Activated naive CD8-positive, alpha-beta T cell treated with anti-CD3 and anti-CD28 coated beads, Interleukin-2, amount 10 ng/mL, durations not matched to agents 7 days and 5 days (primary cell): Measurements from ENCODE around the gene COX5B. TPM values are rescaled to one million over a fixed set of nuclear protein-coding genes. Genes with fewer than 3 reads are reported as not detected.
A peak's percentile ranks its signal among the peaks of the same experiment; 100 is the strongest.
"Not testable (repeated sequence)": the region's sequence is repeated elsewhere in the genome, so short reads cannot be mapped to it uniquely, and the experiment has no call there.

ENCODE experiments used
- ATAC-seq: fragments of 150-1000 bp; cut with Tn5 transposase; one replicate; pipeline ENCODE4 v1.10.0; 2021; ENCODE audit warnings: low read depth, moderate library complexity
- POLR2A ChIA-PET: fragments of 350-600 bp; sonication (Branson Sonifier 250); formaldehyde crosslinking; loops from one replicate; lab custom pipeline; 2021; ENCODE audit warnings: antibody characterized with exemption; lab: Charles Lee
- DNase-seq: peaks from one replicate; pipeline ENCODE4 v3.0.0; 2021
- H3K27ac Mint-ChIP-seq: one replicate; pipeline ENCODE4 v1.8.0; 2022; ENCODE audit warnings: mild to moderate bottlenecking, mixed read lengths
- H3K27me3 Mint-ChIP-seq: one replicate; pipeline ENCODE4 v1.8.0; 2022; ENCODE audit warnings: mild to moderate bottlenecking, moderate library complexity, mixed read lengths
- H3K36me3 Mint-ChIP-seq: one replicate; pipeline ENCODE4 v1.8.0; 2021; ENCODE audit warnings: mild to moderate bottlenecking, mixed read lengths
- H3K4me1 Mint-ChIP-seq: one replicate; pipeline ENCODE4 v1.8.0; 2021; ENCODE audit warnings: mixed read lengths
- H3K4me3 Mint-ChIP-seq: one replicate; pipeline ENCODE4 v1.8.0; 2022; ENCODE audit warnings: mild to moderate bottlenecking, moderate library complexity, mixed read lengths
- H3K9me3 Mint-ChIP-seq: one replicate; pipeline ENCODE4 v1.8.0; 2021; ENCODE audit warnings: mixed read lengths
- total RNA-seq, 2 experiments: library from RNA; stranded (reverse); gene quantifications; one replicate each; pipeline ENCODE4 v1.2.3, GENCODE V29; 2021

Gene COX5B
- total RNA-seq, 2 experiments from 2014 or later: 190 to 192 TPM

DNA sequence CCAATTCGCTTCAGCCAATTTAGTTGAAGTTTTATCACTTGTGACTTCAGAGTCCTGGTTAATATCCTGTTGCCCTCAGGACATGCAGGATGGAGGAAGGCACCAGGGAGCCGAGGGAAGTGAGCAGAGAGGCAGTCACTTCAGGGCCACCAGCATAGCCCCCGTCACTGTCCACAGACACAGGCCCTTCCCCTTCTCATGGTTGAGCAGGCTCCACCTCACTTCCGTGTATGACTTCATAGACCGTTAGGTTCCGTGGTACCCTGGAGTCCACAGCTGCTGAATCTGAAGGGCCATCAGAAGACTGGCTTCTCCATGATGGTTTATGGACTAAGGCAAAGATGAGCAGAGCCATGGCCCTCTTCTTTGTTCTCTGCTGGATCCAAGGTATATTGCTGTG is 23.6 kb downstream of the COX5B start, which contains the start of gene C2orf92:
Gene C2orf92 (plus strand): TSS at position 266 of the 400 bp plus-strand sequence. CDS start 76 bp downstream, at position 342.
- H3K4me3 Mint-ChIP-seq: no peak within 1 kb of the TSS
- no peak within 1 kb of the TSS for H3K27ac Mint-ChIP-seq
- H3K27me3 Mint-ChIP-seq: no peaks in the 10 kb centered on the region
- no peaks in the 10 kb centered on the region for H3K9me3 Mint-ChIP-seq
- no peaks in the 10 kb centered on the region for H3K36me3 Mint-ChIP-seq
- H3K4me1 Mint-ChIP-seq: peaks cover 19% of the 10 kb centered on the region
- ATAC-seq (no peak), DNase-seq (no peak)
- POLR2A ChIA-PET: no interaction called here

DNA sequence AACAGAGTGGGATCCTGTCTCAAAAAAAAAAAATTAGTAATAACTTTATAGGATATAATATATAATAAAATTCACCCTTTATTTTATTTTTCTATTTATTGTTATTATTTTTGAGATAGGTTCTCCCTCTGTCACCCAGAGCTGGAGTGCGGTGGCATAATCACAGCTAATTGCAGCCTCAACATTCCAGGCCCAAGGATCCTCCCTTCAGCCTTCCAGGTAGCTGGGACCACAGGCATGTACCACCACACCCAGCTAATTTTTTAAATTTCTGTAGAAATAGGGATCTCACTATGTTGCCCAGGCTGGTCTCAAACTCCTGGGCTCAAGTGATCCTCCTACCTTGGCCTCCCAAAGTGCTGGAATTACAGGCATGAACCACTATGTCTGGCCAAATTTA is 24.6 kb downstream of the COX5B start:
- H3K27ac Mint-ChIP-seq: no peak overlapping the region

DNA sequence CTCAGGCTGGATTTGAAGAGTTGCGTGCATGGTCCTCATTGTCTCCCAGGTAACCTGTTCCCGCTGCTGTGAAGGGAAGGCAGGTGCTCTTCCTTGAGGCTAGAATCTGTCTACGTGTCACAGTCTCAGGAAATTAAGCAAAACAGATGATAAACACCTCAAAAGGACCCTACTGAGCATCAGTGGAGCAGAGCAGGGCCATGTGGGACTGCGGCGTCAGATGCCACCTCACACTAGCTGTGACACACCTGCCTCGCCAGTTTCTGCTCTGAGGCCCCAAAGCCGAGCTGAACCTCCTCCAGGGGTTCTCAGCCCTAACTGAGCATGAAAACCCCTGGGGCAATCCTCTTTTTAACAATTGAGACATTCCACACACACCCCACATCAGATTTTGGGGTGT is 25.7 kb downstream of the COX5B start:
- peaks cover 21% of the 10 kb centered on the region for H3K4me1 Mint-ChIP-seq
- H3K36me3 Mint-ChIP-seq: no peaks in the 10 kb centered on the region
- H3K27me3 Mint-ChIP-seq: no peaks in the 10 kb centered on the region
- H3K4me3 Mint-ChIP-seq: no peak overlapping the region
- no peak overlapping the region for H3K27ac Mint-ChIP-seq
- no peaks in the 10 kb centered on the region for H3K9me3 Mint-ChIP-seq
- POLR2A ChIA-PET: no interaction called here
- DNase-seq (no peak), ATAC-seq (no peak)

More for the DNA sequence above, 24.6 kb downstream of the COX5B start:
- Mint-ChIP-seq H3K4me1 (peaks cover 18% of the 10 kb centered on the region), H3K27me3 (no peaks in the 10 kb centered on the region), H3K4me3 (no peak overlapping the region), H3K36me3 (no peaks in the 10 kb centered on the region), H3K9me3 (no peaks in the 10 kb centered on the region)
- ATAC-seq (no peak), DNase-seq (no peak)
- POLR2A ChIA-PET: no interaction called here

DNA sequence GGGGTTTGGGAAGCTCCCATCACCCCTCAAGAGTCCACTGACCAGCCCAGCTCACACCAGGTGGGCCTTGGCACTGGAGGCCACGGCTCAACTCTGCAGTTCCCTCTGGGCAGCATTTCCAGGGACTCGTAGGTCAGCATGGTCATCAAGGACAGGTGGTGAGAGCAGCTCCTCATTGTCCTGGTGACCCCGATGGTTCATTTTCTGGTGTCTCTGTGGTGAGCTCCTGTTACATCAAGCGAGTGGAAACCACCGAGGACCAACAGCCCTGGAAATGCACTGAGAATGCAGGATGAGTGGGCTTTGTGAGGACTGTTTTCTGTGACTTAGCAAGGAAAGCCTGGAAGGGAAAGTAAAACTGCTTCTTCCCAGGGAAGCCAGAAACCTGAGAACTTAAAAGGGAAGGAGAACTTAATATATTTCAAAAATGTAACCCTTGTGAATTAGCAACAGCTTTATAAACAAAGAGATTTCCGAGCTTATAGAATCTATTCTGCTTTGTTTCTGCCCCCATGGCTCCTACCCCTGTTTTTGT is 26.8 kb downstream of the COX5B start:
- H3K27me3 Mint-ChIP-seq, H3K27ac Mint-ChIP-seq, H3K36me3 Mint-ChIP-seq, H3K9me3 Mint-ChIP-seq, ATAC-seq, H3K4me3 Mint-ChIP-seq, DNase-seq: not testable (repeated sequence)
- peaks cover 26% of the 10 kb centered on the region for H3K4me1 Mint-ChIP-seq
- POLR2A ChIA-PET: interaction anchor here (1.4 to 1.8 kb wide), 3 partner anchors 8 to 27 kb away, joined by 3 to 9 read pairs (median 3); partner anchors contain the start of genes ACTR1B and COX5B

DNA sequence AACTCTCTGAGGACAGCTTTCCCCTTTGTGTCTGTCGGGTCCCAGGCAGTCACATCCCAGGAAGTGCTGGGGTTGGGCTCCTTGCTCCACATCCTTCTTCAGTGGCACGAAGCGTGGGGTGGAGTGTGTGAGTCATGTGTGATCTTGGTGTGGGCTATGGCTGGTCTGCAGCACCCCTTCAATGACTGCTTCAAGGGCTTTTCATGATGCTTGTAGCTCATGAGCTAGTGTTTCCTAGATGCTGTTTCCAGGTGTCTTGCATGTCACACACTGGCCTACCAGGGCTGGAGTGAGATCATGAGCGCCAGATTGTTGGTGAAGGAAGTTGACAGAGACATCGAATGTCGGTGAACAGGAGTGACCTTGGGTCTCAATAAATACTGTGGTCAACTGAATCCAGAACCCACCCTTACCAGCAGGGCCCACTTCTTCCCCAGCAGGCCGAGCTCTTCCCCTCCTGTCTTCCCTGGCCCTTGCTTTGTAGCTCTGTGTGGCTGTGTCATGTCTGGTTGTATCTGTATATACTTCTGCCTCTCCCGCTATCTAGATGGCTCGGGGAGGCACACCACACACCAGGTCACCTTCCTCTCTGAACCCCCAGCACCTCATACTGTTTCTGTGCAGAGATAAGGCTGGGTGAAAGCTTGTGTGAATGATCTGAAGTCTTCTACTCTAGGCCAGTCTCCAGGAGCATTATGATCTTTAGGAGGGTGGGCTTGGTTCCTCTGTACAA is 27.5 kb downstream of the COX5B start:
- Mint-ChIP-seq H3K27me3 (no peaks in the 10 kb centered on the region), H3K36me3 (no peaks in the 10 kb centered on the region), H3K27ac (peak overlapping the region; percentile 43), H3K4me1 (peaks cover 26% of the 10 kb centered on the region), H3K9me3 (no peaks in the 10 kb centered on the region), H3K4me3 (no peak overlapping the region)
- no peak for DNase-seq
- POLR2A ChIA-PET: interaction anchor here (1.4 to 1.8 kb wide), 3 partner anchors 9 to 28 kb away, joined by 3 to 9 read pairs (median 3); partner anchors contain the start of genes ACTR1B and COX5B
- ATAC-seq: peak; percentile 44

DNA sequence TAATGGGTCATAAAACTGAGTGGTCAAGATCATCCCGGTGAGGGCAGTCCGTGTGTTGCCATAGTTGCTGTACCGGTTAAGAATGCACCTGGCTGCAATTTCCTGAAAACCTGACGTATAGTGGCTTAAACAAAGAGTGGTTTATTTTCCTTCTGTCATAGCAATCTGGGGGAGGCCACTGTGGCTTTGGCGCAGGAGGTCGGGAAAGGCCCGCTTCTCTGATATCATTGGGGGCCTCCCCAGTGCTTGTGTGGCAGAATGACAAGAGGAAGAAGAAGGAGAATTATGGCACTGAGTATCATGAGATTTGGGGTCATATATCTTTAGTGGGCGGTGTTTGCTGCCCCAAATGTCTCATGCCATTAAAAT is 28.0 kb downstream of the COX5B start:
- POLR2A ChIA-PET: interaction anchor here (1.4 to 1.8 kb wide), 3 partner anchors 10 to 28 kb away, joined by 3 to 9 read pairs (median 3); partner anchors contain the start of genes ACTR1B and COX5B
- H3K27ac Mint-ChIP-seq: peak overlapping the region; percentile 43
- peaks cover 26% of the 10 kb centered on the region for H3K4me1 Mint-ChIP-seq
- H3K9me3 Mint-ChIP-seq: no peaks in the 10 kb centered on the region
- no peaks in the 10 kb centered on the region for H3K27me3 Mint-ChIP-seq
- ATAC-seq (peak; percentile 8), DNase-seq (no peak)
- H3K36me3 Mint-ChIP-seq: no peaks in the 10 kb centered on the region
- H3K4me3 Mint-ChIP-seq: no peak overlapping the region

DNA sequence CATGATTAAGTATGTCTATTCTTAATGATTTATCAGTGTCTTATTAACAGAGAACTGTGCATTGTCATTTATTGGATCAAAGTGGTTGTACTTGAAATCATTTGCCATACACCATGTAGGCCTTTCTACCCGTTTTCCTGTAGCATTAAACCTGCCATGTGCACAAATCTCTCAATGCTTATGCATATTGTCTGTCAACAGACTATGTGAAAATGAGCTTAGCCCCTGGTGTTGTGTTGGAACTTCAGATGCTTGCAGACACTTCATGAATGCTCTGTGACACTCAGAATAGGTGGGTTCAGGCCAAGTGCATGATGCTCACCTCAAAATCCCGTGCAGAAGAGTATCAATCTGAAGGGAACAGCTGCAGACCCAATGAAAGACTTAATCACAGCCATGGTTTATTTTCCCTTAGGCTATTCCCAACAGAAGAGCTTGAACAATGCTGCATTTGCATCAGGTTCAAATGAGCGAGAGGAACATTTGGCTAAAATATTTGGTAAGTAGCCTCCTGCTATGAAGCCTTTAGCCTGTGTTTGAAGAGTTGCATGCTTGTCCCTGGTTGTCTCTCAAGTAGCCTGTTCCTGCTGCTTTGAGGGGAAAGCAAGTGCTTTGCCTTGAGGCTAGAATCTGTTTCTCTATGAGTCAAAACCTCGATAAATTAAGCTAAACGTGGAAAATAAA is 29.7 kb downstream of the COX5B start:
- Mint-ChIP-seq H3K27me3 (peaks cover 7% of the 10 kb centered on the region), H3K4me3 (no peak overlapping the region), H3K27ac (no peak overlapping the region), H3K4me1 (peaks cover 26% of the 10 kb centered on the region), H3K36me3 (no peaks in the 10 kb centered on the region), H3K9me3 (no peaks in the 10 kb centered on the region)
- ATAC-seq: no peak
- DNase-seq: no peak
- POLR2A ChIA-PET: no interaction called here

DNA sequence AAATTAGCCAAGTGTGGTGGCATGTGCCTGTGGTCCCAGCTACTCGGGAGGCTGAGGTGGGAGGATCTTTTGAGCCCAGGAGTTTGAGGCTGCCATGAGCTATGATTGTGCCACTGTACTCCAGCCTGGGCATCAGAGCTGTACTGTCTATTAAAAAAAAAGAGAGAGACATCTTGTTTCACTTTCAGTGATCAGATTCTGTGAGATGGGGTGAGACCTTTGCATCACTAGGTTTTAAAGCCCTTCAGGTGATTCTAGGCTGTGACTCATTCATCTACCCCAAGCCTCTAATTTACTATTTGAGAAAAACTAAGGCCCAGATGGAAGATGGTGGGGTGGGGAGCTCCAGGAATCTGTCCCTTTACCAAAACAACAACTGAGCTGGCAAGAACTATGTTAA is 30.8 kb downstream of the COX5B start:
- H3K9me3 Mint-ChIP-seq: no peaks in the 10 kb centered on the region
- DNase-seq (no peak), ATAC-seq (peak; percentile 61)
- H3K36me3 Mint-ChIP-seq: no peaks in the 10 kb centered on the region
- peaks cover 8% of the 10 kb centered on the region for H3K27me3 Mint-ChIP-seq
- POLR2A ChIA-PET: no interaction called here
- H3K4me1 Mint-ChIP-seq: peaks cover 26% of the 10 kb centered on the region
- H3K27ac Mint-ChIP-seq: no peak overlapping the region
- no peak overlapping the region for H3K4me3 Mint-ChIP-seq

DNA sequence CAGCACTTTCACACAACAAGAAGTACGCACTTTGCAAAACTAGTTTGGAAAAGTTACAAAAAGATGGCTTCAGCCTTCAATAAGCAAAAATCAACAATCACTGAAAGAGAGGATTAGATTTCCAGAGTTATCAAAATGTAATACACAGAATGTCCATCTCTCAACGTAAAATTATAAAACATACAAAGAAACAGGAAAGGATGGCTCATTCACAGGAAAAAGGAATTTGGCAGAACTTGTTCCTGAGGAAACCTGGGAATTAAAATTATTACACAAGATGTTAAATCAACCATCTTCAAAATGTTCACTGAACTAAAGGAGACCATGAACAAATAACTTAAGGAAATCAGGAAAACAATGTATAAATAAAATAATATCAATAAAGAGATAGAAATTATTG is 31.6 kb downstream of the COX5B start:
- Mint-ChIP-seq H3K9me3 (no peaks in the 10 kb centered on the region), H3K27ac (no peak overlapping the region), H3K4me1 (peaks cover 28% of the 10 kb centered on the region), H3K36me3 (no peaks in the 10 kb centered on the region), H3K27me3 (peaks cover 8% of the 10 kb centered on the region), H3K4me3 (no peak overlapping the region)
- no peak for DNase-seq
- ATAC-seq: no peak
- POLR2A ChIA-PET: no interaction called here

DNA sequence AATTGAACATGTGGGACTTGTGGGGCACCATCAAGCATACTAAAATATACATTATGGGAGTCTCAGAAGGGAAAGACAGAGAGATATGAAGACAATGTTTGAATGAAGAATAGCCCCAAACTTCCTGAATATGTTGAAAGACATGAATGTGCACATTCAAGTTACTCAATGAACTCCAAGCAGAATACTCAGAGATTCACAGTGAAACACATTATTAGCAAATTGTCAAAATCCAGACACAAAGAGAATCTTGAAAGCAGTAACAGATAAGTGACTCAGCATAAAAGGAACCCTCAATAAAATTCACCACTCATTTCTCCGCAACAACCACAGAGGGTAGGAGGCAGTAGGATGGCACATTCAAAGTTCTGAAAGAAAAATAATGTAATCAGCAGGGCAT is 32.4 kb downstream of the COX5B start:
- no peak overlapping the region for H3K4me3 Mint-ChIP-seq
- H3K36me3 Mint-ChIP-seq: no peaks in the 10 kb centered on the region
- POLR2A ChIA-PET: interaction anchor here (0.7 kb wide), 1 partner anchor 16 kb away, joined by 4 read pairs; no protein-coding TSS in a partner anchor
- H3K9me3 Mint-ChIP-seq: no peaks in the 10 kb centered on the region
- ATAC-seq (no peak), DNase-seq (no peak)
- H3K4me1 Mint-ChIP-seq: peaks cover 23% of the 10 kb centered on the region
- peaks cover 8% of the 10 kb centered on the region for H3K27me3 Mint-ChIP-seq
- no peak overlapping the region for H3K27ac Mint-ChIP-seq

DNA sequence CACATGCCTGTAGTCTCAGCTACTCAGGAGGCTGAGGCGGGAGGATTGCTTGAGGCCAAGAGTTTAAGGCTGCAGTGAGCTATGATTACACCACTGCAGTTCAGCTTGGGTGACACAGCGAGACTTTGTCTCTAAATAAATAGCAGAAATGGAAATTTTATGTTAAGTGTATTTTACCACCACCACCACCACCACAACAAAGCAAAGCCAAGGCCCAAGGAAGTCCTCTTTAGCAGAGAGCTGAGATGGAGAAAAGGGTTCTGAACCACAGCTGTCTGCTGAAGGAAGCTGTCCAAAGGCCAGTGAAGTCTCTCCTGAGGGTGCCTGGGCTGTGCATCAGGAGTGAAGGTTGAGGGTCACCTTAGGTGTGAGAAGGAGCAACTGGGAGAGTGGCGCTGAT is 41.4 kb downstream of the COX5B start:
- not testable (repeated sequence) for H3K36me3 Mint-ChIP-seq, H3K27me3 Mint-ChIP-seq, H3K4me3 Mint-ChIP-seq, DNase-seq, H3K9me3 Mint-ChIP-seq
- POLR2A ChIA-PET: interaction anchor here (1.8 kb wide), 1 partner anchor 24 kb away, joined by 6 read pairs; no protein-coding TSS in a partner anchor
- Mint-ChIP-seq H3K27ac (peak overlapping the region; percentile 45), H3K4me1 (peaks cover 13% of the 10 kb centered on the region)
- ATAC-seq: peak; percentile 77

DNA sequence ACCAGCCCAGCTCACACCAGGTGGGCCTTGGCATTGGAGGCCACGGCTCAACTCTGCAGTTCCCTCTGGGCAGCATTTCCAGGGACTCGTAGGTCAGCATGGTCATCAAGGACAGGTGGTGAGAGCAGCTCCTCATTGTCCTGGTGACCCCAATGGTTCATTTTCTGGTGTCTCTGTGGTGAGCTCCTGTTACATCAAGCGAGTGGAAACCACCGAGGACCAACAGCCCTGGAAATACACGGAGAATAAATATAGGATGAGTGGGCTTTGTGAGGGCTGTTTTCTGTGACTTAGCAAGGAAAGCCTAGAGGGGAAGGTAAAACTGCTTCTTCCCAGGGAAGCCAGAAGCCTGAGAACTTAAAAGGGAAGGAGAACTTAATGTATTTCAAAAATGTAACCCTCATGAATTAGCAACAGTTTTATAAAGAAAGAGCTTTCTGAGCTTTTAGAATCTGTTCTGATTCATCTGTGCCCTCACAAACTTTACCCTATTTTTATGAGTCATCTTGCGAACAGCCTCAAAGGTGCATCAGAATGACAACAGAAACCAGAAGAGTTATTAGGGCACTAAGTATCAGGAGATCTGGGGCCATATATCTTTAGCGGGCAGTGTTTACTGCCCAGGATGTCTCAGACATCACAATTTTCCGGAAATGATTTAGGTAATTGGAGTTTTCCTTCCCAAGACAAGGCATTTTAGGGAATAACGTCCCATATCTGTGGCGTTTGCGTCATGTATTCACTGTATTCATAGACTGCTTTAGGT is 42.4 kb downstream of the COX5B start:
- peaks cover 12% of the 10 kb centered on the region for H3K4me1 Mint-ChIP-seq
- DNase-seq (no peak), ATAC-seq (no peak)
- no peaks in the 10 kb centered on the region for H3K9me3 Mint-ChIP-seq
- H3K27me3 Mint-ChIP-seq: peaks cover 9% of the 10 kb centered on the region
- no peak overlapping the region for H3K27ac Mint-ChIP-seq
- POLR2A ChIA-PET: interaction anchor here (1.8 kb wide), 1 partner anchor 25 kb away, joined by 6 read pairs; no protein-coding TSS in a partner anchor
- H3K36me3 Mint-ChIP-seq: no peaks in the 10 kb centered on the region
- no peak overlapping the region for H3K4me3 Mint-ChIP-seq

DNA sequence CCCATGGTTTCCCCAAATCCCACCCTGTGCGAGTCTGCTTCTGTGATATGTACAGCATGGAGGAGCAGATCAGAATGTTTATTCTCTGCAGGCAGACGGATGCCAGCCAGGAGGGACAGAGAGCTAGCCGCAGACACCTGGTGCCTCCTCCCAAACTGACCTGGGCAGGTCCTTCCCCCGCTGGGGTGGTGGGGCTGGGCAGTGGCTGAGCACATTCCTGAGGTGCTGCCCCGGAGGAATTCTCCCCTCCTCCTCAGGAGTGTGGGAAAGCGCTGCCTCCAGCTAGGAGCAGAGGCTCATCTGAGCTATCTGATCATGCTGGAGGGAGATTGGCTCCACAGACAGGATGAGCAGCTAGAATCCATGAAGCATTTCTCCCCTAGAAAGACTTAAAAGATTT is 45.3 kb downstream of the COX5B start:
- no peak overlapping the region for H3K27ac Mint-ChIP-seq
- H3K4me1 Mint-ChIP-seq: peaks cover 12% of the 10 kb centered on the region
- DNase-seq: no peak
- no peaks in the 10 kb centered on the region for H3K36me3 Mint-ChIP-seq
- ATAC-seq: no peak
- POLR2A ChIA-PET: no interaction called here
- H3K4me3 Mint-ChIP-seq: no peak overlapping the region
- peaks cover 10% of the 10 kb centered on the region for H3K27me3 Mint-ChIP-seq
- H3K9me3 Mint-ChIP-seq: no peaks in the 10 kb centered on the region
